Activated B cell treated with CpG ODN at 0.5 μM for 24 hours (primary cell): Measurements from ENCODE around the gene SLC2A13. TPM values are rescaled to one million over a fixed set of nuclear protein-coding genes. Genes with fewer than 3 reads are reported as not detected.

Source experiments
- ATAC-seq: fragments of 200-7000 bp; cut with Tn5 transposase; one replicate; pipeline ENCODE4 v1.10.0; 2021; ENCODE audit warnings: low read depth, mild to moderate bottlenecking, moderate library complexity
- CTCF ChIA-PET: fragments of 350-600 bp; sonication (Branson Sonifier 250); formaldehyde crosslinking; loops from one replicate; lab custom pipeline; 2021; ENCODE audit warnings: antibody characterized with exemption; lab: Charles Lee
- POLR2A ChIA-PET: fragments of 350-600 bp; sonication (Branson Sonifier 250); formaldehyde crosslinking; loops from one replicate; lab custom pipeline; 2021; ENCODE audit warnings: antibody characterized with exemption; lab: Charles Lee
- DNase-seq: peaks from one replicate; pipeline ENCODE4 v3.0.0; 2022
- H3K27ac Mint-ChIP-seq: one replicate; pipeline ENCODE4 v1.8.0; 2020; ENCODE audit warnings: mixed read lengths
- H3K27me3 Mint-ChIP-seq: one replicate; pipeline ENCODE4 v1.8.0; 2021; ENCODE audit warnings: mixed read lengths
- H3K36me3 Mint-ChIP-seq: one replicate; pipeline ENCODE4 v1.8.0; 2021; ENCODE audit warnings: low read depth, mixed read lengths
- H3K4me1 Mint-ChIP-seq: one replicate; pipeline ENCODE4 v1.8.0; 2021; ENCODE audit warnings: mixed read lengths
- H3K4me3 Mint-ChIP-seq: one replicate; pipeline ENCODE4 v1.8.0; 2020; ENCODE audit warnings: mild to moderate bottlenecking, mixed read lengths
- H3K9me3 Mint-ChIP-seq: one replicate; pipeline ENCODE4 v1.8.0; 2020; ENCODE audit warnings: mixed read lengths
- intact Hi-C: fragments of 100-400 bp; cut with micrococcal nuclease; formaldehyde crosslinking; loops from one replicate; pipeline ENCODE4 v1.15.1; 2024
- total RNA-seq: library from RNA; stranded (reverse); gene quantifications from 2 replicates; pipeline ENCODE4 v1.2.3, GENCODE V29; 2022
- TF ChIP-seq, protein P1 (sequence below): fragments of 200-600 bp; IDR thresholded peaks from one replicate; pipeline ENCODE4 v1.8.0; 2022; ENCODE audit warnings: antibody characterized with exemption, mild to moderate bottlenecking

The SLC2A13 gene
- total RNA-seq, 1 donor from 2014 or later: 17.9 TPM

DNA sequence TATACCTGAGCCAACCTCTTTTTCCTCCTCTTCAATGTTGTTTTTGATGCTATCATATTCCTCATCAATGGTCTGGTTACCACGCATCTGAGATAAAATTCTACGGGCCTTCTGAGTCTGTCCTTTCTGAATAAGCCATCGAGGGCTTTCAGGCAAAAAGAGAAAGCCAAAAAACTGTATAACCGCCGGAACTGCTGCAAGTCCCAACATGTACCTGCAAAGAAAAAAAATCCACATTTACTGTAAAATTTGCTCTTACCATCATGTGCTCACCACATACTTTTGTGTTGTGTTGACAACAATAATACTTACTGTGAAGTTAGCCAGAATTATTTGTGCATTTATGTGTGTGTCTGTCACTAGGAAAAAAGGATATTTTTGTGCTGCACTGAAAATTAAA is 77.6 kb downstream of the SLC2A13 start:
- TF ChIP-seq, protein P1, sequence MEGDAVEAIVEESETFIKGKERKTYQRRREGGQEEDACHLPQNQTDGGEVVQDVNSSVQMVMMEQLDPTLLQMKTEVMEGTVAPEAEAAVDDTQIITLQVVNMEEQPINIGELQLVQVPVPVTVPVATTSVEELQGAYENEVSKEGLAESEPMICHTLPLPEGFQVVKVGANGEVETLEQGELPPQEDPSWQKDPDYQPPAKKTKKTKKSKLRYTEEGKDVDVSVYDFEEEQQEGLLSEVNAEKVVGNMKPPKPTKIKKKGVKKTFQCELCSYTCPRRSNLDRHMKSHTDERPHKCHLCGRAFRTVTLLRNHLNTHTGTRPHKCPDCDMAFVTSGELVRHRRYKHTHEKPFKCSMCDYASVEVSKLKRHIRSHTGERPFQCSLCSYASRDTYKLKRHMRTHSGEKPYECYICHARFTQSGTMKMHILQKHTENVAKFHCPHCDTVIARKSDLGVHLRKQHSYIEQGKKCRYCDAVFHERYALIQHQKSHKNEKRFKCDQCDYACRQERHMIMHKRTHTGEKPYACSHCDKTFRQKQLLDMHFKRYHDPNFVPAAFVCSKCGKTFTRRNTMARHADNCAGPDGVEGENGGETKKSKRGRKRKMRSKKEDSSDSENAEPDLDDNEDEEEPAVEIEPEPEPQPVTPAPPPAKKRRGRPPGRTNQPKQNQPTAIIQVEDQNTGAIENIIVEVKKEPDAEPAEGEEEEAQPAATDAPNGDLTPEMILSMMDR: no peak
- intact Hi-C loops: no loop called here
- ATAC-seq (no peak), DNase-seq (no peak)
- ChIA-PET POLR2A (no interaction called here), CTCF (no interaction called here)
- peaks cover 18% of the 10 kb centered on the region for H3K4me1 Mint-ChIP-seq
- no peaks in the 10 kb centered on the region for H3K27me3 Mint-ChIP-seq
- H3K27ac Mint-ChIP-seq: no peak overlapping the region
- no peaks in the 10 kb centered on the region for H3K9me3 Mint-ChIP-seq
- peaks cover 6% of the 10 kb centered on the region for H3K36me3 Mint-ChIP-seq
- H3K4me3 Mint-ChIP-seq: no peak overlapping the region

DNA sequence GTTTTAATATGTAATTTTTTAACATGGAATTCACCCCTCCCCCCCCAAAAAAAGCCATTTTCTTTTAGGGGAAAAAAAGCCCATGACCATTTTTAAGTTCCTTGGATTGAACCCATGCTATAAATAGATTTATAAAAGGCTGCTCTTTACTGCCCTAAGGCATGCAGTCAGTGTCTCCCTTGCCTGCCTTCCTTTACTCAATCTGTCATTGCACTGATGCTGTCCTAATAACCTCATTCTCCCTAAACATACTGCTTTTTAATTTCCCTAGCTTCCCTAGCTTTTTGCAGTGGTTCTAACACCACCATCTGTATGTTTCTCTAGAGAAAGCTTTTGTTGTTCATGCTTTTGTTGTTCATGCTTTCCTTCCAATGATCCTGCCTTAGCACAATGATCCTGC is 83.0 kb downstream of the SLC2A13 start:
- ATAC-seq: no peak
- no peak overlapping the region for H3K4me3 Mint-ChIP-seq
- H3K27me3 Mint-ChIP-seq: no peaks in the 10 kb centered on the region
- H3K9me3 Mint-ChIP-seq: no peaks in the 10 kb centered on the region
- H3K4me1 Mint-ChIP-seq: peaks cover 20% of the 10 kb centered on the region
- ChIA-PET CTCF (interaction anchor here (1.0 to 2.9 kb wide), 2 partner anchors 12 to 83 kb away, joined by 3 to 12 read pairs; partner anchors contain the start of gene SLC2A13), POLR2A (no interaction called here)
- intact Hi-C loops: no loop called here
- no peak overlapping the region for H3K27ac Mint-ChIP-seq
- no peak for DNase-seq
- peaks cover 6% of the 10 kb centered on the region for H3K36me3 Mint-ChIP-seq
- TF ChIP-seq, protein P1: no peak

DNA sequence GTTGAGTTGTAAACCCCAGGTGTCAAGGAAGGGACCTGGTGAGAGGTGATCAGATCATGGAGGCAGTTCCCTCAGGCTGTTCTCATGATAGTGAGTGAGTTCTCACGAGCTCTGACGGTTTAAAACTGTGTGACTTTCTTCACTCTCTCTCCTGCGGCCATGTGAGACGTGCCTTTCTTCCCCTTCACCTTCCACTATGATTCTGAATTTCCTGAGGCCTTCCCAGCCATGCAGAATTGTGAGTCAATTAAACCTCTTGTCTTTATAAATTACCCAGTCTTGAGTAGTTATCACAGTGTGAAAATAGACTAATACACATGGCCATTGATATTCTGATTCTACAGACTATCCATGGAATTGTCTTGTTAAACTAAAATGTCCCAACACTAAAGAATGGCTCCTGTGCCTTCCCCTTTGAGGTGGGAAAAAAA is 85.6 kb downstream of the SLC2A13 start:
- DNase-seq (no peak), ATAC-seq (no peak)
- H3K36me3 Mint-ChIP-seq: no peaks in the 10 kb centered on the region
- no peaks in the 10 kb centered on the region for H3K27me3 Mint-ChIP-seq
- intact Hi-C loops: no loop called here
- H3K4me3 Mint-ChIP-seq: no peak overlapping the region
- CTCF ChIA-PET: no interaction called here
- no peaks in the 10 kb centered on the region for H3K9me3 Mint-ChIP-seq
- peaks cover 23% of the 10 kb centered on the region for H3K4me1 Mint-ChIP-seq
- no peak overlapping the region for H3K27ac Mint-ChIP-seq
- TF ChIP-seq, protein P1: no peak
- POLR2A ChIA-PET: no interaction called here

DNA sequence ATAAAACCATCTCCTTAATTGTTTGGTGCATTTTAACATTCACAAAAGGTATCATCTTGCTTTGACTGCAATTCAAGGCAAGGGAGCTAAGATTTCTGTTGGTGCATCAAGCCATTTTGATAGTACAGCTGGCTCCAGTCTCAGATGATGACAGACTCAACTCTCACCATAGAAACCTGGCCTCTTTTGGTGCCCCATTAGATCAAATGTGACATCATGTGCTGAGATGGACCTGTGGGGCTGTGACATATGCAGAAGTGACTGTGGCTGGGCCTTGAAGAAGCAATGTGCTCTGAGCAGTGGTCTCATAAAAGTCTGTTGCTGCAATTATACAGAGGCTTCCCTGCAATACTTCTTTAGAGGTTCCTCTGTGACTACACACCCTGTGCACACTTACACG is 88.4 kb downstream of the SLC2A13 start:
- Mint-ChIP-seq H3K27me3 (no peaks in the 10 kb centered on the region), H3K36me3 (no peaks in the 10 kb centered on the region), H3K4me1 (peaks cover 7% of the 10 kb centered on the region), H3K27ac (no peak overlapping the region), H3K4me3 (no peak overlapping the region), H3K9me3 (no peaks in the 10 kb centered on the region)
- TF ChIP-seq, protein P1: no peak
- CTCF ChIA-PET: no interaction called here
- no peak for DNase-seq
- no peak for ATAC-seq
- intact Hi-C loops: no loop called here
- POLR2A ChIA-PET: no interaction called here

DNA sequence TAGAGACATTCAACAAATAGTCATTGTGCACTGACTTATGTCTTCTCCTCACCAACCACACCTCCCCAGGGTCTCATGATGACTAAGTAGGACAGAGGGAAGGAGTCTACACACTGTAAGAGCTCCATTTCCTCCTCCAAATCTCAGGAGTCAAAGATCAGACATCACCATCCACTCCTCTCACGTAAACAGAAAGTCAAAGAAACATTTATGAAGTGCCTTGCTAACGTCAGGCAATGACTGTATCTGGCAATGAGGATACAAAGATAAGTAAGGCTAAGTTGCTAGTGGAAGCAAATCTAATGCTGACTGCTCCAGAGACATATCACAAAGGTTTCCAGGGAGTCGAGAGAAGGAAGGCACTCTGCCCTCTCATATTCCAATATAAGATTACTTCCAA is 88.9 kb downstream of the SLC2A13 start:
- POLR2A ChIA-PET: no interaction called here
- ATAC-seq (peak; percentile 40), DNase-seq (no peak)
- no peaks in the 10 kb centered on the region for H3K36me3 Mint-ChIP-seq
- no peak overlapping the region for H3K27ac Mint-ChIP-seq
- no peaks in the 10 kb centered on the region for H3K9me3 Mint-ChIP-seq
- peaks cover 8% of the 10 kb centered on the region for H3K4me1 Mint-ChIP-seq
- H3K27me3 Mint-ChIP-seq: no peaks in the 10 kb centered on the region
- H3K4me3 Mint-ChIP-seq: no peak overlapping the region
- TF ChIP-seq, protein P1: no peak
- intact Hi-C loops: no loop called here
- CTCF ChIA-PET: interaction anchor here (1.3 kb wide), 1 partner anchor 91 kb away, joined by 5 read pairs; no protein-coding TSS in a partner anchor
